DOHH2 (cell line): ENCODE measurements around the gene SH3PXD2A.

Experiments used
- H3F3A ChIP-seq: fragments of 200-600 bp; sonication (generic), shearing (Covaris generic); 2 replicates; pipeline ENCODE4 v1.6.0; 2016; ENCODE audit warnings: antibody characterized with exemption, mild to moderate bottlenecking; ENCODE audit not compliant: control insufficient read depth, insufficient read depth
- H3K27ac ChIP-seq: fragments of 200-600 bp; sonication (generic); 2 replicates; pipeline ENCODE4 v1.5.1; 2014; ENCODE audit warnings: low read depth, mild to moderate bottlenecking, low read length, moderate library complexity
- H3K27me3 ChIP-seq: fragments of 200-600 bp; sonication (generic); 2 replicates; pipeline ENCODE4 v1.6.1; 2014; ENCODE audit warnings: mild to moderate bottlenecking, low read length, mixed read lengths; ENCODE audit not compliant: control insufficient read depth
- H3K36me3 ChIP-seq: fragments of 200-600 bp; sonication (generic); 2 replicates; pipeline ENCODE4 v1.6.1; 2014; ENCODE audit warnings: mild to moderate bottlenecking, low read length, moderate library complexity, mixed read lengths; ENCODE audit not compliant: control insufficient read depth
- H3K4me1 ChIP-seq: fragments of 200-600 bp; sonication (generic); 2 replicates; pipeline ENCODE4 v1.6.1; 2014; ENCODE audit warnings: mild to moderate bottlenecking, low read length, mixed read lengths; ENCODE audit not compliant: control insufficient read depth
- H3K4me2 ChIP-seq: fragments of 200-600 bp; sonication (generic); 2 replicates; pipeline ENCODE4 v1.6.0; 2014; ENCODE audit warnings: mild to moderate bottlenecking, low read length, moderate library complexity
- H3K4me3 ChIP-seq: fragments of 200-600 bp; sonication (generic); 2 replicates; pipeline ENCODE4 v1.5.1; 2014; ENCODE audit warnings: mild to moderate bottlenecking, low read length, mixed read lengths
- H3K79me2 ChIP-seq: fragments of 200-600 bp; sonication (generic); 2 replicates; pipeline ENCODE4 v1.6.1; 2014; ENCODE audit warnings: mild to moderate bottlenecking, low read length, mixed read lengths; ENCODE audit not compliant: control insufficient read depth
- H3K9me2 ChIP-seq: fragments of 200-600 bp; sonication (generic); replicated peaks from 2 replicates; pipeline ENCODE4 v1.6.1; 2014; ENCODE audit warnings: mild to moderate bottlenecking, low read length, mixed read lengths; ENCODE audit not compliant: control insufficient read depth
- H3K9me3 ChIP-seq: fragments of 200-600 bp; sonication (generic); 2 replicates; pipeline ENCODE4 v1.6.1; 2014; ENCODE audit warnings: antibody characterized with exemption, low read length, mixed read lengths; ENCODE audit not compliant: control insufficient read depth, insufficient read depth
- H4K20me1 ChIP-seq: fragments of 200-600 bp; sonication (generic); 2 replicates; pipeline ENCODE4 v1.6.0; 2014; ENCODE audit warnings: low read depth, mild to moderate bottlenecking, antibody characterized with exemption, low read length, moderate library complexity; ENCODE audit not compliant: control insufficient read depth, insufficient read depth
- CTCF ChIP-seq: fragments of 200-600 bp; sonication (generic); IDR thresholded peaks from one replicate; pipeline ENCODE4 v1.5.1; 2014; ENCODE audit warnings: antibody characterized with exemption, mild to moderate bottlenecking, low read depth, low read length; ENCODE audit not compliant: poor library complexity, severe bottlenecking
- EZH2phosphoT487 ChIP-seq: fragments of 200-600 bp; sonication (generic); IDR thresholded peaks from 2 replicates; pipeline ENCODE4 v1.6.1; 2017; ENCODE audit warnings: borderline replicate concordance, mild to moderate bottlenecking, antibody characterized with exemption, low read length, moderate library complexity, mixed read lengths

Gene SH3PXD2A

GRCh38 chr10:103838070-103838395 lies 17.3 kb downstream of the SH3PXD2A start:
- Histone ChIP-seq H3K4me2 (no peak overlapping the region), H3K27me3 (peaks cover 5% of the 10 kb centered on the region; the same call in 1 of the 2 replicates), H3F3A (no peaks in the 10 kb centered on the region), H3K79me2 (no peaks in the 10 kb centered on the region), H3K27ac (no peak overlapping the region), H3K9me3 (0 out of 2 replicates have a peak, but pooled peaks cover under 1% of the 10 kb centered on the region), H4K20me1 (no peaks in the 10 kb centered on the region), H3K9me2 (no peaks in the 10 kb centered on the region), H3K4me3 (no peak overlapping the region), H3K4me1 (peaks cover 8% of the 10 kb centered on the region), H3K36me3 (no peaks in the 10 kb centered on the region)
- TF ChIP-seq CTCF (no peak), EZH2phosphoT487 (no peak)

- H3K9me2 ChIP-seq = no peaks in the 10 kb centered on the region
- peaks cover 5% of the 10 kb centered on the region; the same call in 1 of the 2 replicates for H3K27me3 ChIP-seq
- H3K4me1 ChIP-seq = peaks cover 8% of the 10 kb centered on the region
- no peak overlapping the region for H3K4me3 ChIP-seq
- no peak for TF ChIP-seq CTCF
- no peak for TF ChIP-seq EZH2phosphoT487
- H3K4me2 ChIP-seq = no peak overlapping the region
- no peaks in the 10 kb centered on the region for H3K79me2 ChIP-seq
- no peaks in the 10 kb centered on the region for H4K20me1 ChIP-seq
- H3K36me3 ChIP-seq = no peaks in the 10 kb centered on the region
- no peaks in the 10 kb centered on the region for H3F3A ChIP-seq
- no peak overlapping the region for H3K27ac ChIP-seq
- 0 out of 2 replicates have a peak, but pooled peaks cover 3% of the 10 kb centered on the region for H3K9me3 ChIP-seq
Measured at GRCh38 chr10:103837370-103838069, 17.9 kb downstream of the SH3PXD2A start.

- Histone ChIP-seq H4K20me1 (no peaks in the 10 kb centered on the region), H3K4me1 (peaks cover 8% of the 10 kb centered on the region), H3K27me3 (peaks cover 5% of the 10 kb centered on the region; the same call in 1 of the 2 replicates), H3K9me2 (no peaks in the 10 kb centered on the region), H3K9me3 (0 out of 2 replicates have a peak, but pooled peaks cover 3% of the 10 kb centered on the region), H3K36me3 (no peaks in the 10 kb centered on the region), H3F3A (no peaks in the 10 kb centered on the region), H3K4me2 (no peak overlapping the region), H3K27ac (no peak overlapping the region), H3K79me2 (no peaks in the 10 kb centered on the region), H3K4me3 (no peak overlapping the region)
- no peak for TF ChIP-seq EZH2phosphoT487
- TF ChIP-seq CTCF = no peak
Measured at GRCh38 chr10:103836861-103837260, 18.5 kb downstream of the SH3PXD2A start.
